NCI-H2081 (cell line): ENCODE results near the gene NSUN5.
"Not testable (repeated sequence)": the region's sequence is repeated elsewhere in the genome, so short reads cannot be mapped to it uniquely, and the experiment has no call there.

ENCODE experiments used
- DNase-seq, 2 experiments: peaks; one replicate each; lab custom pipeline; 2025; lab: John Stamatoyannopoulos, UW

Gene NSUN5

GRCh38 chr7:73297235-73297634 is 11.4 kb downstream of the NSUN5 start:
- DNase-seq, result not testable (repeated sequence)

GRCh38 chr7:73277210-73277609 is 31.4 kb downstream of the NSUN5 start:
- not testable (repeated sequence) for DNase-seq

DNA sequence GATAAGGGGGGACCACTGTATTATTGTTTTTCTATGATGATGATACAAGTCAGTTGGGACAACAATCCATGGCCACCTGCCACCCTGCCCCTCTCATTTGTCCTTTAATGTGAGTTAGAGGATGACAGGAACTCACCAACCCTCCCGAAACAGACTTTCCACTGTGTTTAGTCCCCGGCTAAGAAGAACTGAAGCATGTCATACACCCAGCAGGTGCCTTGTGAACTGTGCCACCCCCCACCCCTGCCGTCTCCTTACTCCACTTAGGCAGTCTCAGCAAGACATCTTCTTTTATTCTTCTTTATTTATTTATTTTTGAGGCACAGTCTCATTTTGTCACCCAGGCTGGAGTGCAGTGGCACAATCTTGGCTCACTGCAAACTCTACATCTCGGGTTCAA is 40.8 kb downstream of the NSUN5 start:
- not testable (repeated sequence) for DNase-seq

- DNase-seq, result not testable (repeated sequence)
Measured at GRCh38 chr7:73266719-73267368, 41.8 kb downstream of the NSUN5 start.

- DNase-seq, result not testable (repeated sequence)
Measured at GRCh38 chr7:73262416-73262815, 46.2 kb downstream of the NSUN5 start.
